Right lobe of liver (tissue), 6 donors: ENCODE results near the gene CANT1. TPM values are rescaled to one million over a fixed set of nuclear protein-coding genes. Genes with fewer than 3 reads are reported as not detected.

ENCODE experiments used
- ATAC-seq, 4 donors: fragments of 200-7000 bp; cut with Tn5 transposase; one replicate each; pipeline ENCODE4 v1.9.1; 2020; ENCODE audit warnings: mild to moderate bottlenecking in 4 of 4, moderate library complexity in 4 of 4
- DNase-seq, 3 donors: peaks; one replicate each; pipeline ENCODE4 v3.0.0-alpha.2; 2020
- H3K27ac ChIP-seq, 3 donors: fragments of 200-600 bp; one replicate each; pipeline ENCODE4 v1.8.0; 2022
- H3K27me3 ChIP-seq, 2 donors: fragments of 200-600 bp; one replicate each; pipeline ENCODE4 v1.8.0; 2022
- H3K36me3 ChIP-seq, 4 donors: fragments of 200-600 bp; sonication (generic) in 1 of 4; one replicate each; pipeline versions ENCODE4 v1.5.1 to v1.8.0; 2017 to 2022; ENCODE audit warnings: control low read depth in 1 of 4
- H3K4me1 ChIP-seq, 4 donors: fragments of 200-600 bp; sonication (generic) in 1 of 4; one replicate each; pipeline versions ENCODE4 v1.5.1 to v1.8.0; 2017 to 2022; ENCODE audit warnings: control low read depth in 1 of 4
- H3K4me3 ChIP-seq, 3 donors: fragments of 200-600 bp; one replicate each; pipeline ENCODE4 v1.8.0; 2022
- H3K9me3 ChIP-seq, 4 donors: fragments of 200-600 bp; sonication (generic) in 1 of 4; one replicate each; pipeline versions ENCODE4 v1.5.1 to v1.8.0; 2017 to 2022; ENCODE audit warnings: control low read depth in 1 of 4
- POLR2A ChIP-seq: fragments of 450-650 bp; IDR thresholded peaks from one replicate; pipeline ENCODE4 v1.6.1; 2017; ENCODE audit warnings: antibody characterized with exemption, mild to moderate bottlenecking
- WGBS: methylation state at CpG from one replicate; pipeline ENCODE4 v1.1.6; 2018; ENCODE audit warnings: low coverage, low lambda C conversion rate; ENCODE audit not compliant: insufficient coverage; ENCODE audit errors: missing lambda C conversion rate; 5-methylcytosine and 5-hydroxymethylcytosine counted together
- intact Hi-C, 2 donors: fragments of 100-400 bp; cut with DNase I; formaldehyde crosslinking; loops; one replicate each; pipeline versions ENCODE4 v1.11.2 to v1.14.1; 2022
- total RNA-seq, 6 experiments: library from RNA; depleted of rRNA in 2 of 6; stranded (reverse); fragments of >200 nt in 2 of 6; fragmentation: NEBNext Ultra II Directional in 3 of 6; extraction: Animal tissue kit (Norgen Biotek cat#: 25700) in 3 of 6; gene quantifications; one replicate each; pipeline versions ENCODE4 v1.1.0 to v1.2.4, GENCODE V29; 2016 to 2023
- TF ChIP-seq, protein P1 (sequence below), 4 donors: fragments of 200-600 bp in 3 of 4; fragments of 450-650 bp in 1 of 4; IDR thresholded peaks; one replicate each; pipeline versions ENCODE4 v1.5.1 to v1.8.0; 2016 to 2022; ENCODE audit warnings: antibody characterized with exemption in 4 of 4, mild to moderate bottlenecking in 2 of 4
- donor health status: DM: no; HTN: yes; CAD: no.
- donor health status: DM: no; HTN: no; CAD: no.
- donor health status: DM: no; HTN: no; CAD: no.
- donor health status: DM: no; HTN: yes; CAD: no.
- donor health status: DM: no; HTN: yes; CAD: no.

Gene CANT1
- total RNA-seq, 6 experiments from 2014 or later = 15.6 to 26.3 (median 18.7) TPM

- TF ChIP-seq, protein P1, sequence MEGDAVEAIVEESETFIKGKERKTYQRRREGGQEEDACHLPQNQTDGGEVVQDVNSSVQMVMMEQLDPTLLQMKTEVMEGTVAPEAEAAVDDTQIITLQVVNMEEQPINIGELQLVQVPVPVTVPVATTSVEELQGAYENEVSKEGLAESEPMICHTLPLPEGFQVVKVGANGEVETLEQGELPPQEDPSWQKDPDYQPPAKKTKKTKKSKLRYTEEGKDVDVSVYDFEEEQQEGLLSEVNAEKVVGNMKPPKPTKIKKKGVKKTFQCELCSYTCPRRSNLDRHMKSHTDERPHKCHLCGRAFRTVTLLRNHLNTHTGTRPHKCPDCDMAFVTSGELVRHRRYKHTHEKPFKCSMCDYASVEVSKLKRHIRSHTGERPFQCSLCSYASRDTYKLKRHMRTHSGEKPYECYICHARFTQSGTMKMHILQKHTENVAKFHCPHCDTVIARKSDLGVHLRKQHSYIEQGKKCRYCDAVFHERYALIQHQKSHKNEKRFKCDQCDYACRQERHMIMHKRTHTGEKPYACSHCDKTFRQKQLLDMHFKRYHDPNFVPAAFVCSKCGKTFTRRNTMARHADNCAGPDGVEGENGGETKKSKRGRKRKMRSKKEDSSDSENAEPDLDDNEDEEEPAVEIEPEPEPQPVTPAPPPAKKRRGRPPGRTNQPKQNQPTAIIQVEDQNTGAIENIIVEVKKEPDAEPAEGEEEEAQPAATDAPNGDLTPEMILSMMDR (IDR thresholded peaks at IDR 0.05) = no peak
- TF ChIP-seq POLR2A = no peak
- H3K27me3 ChIP-seq = no peaks in the 10 kb centered on the region
- H3K9me3 ChIP-seq = no peaks in the 10 kb centered on the region
- WGBS = 59% methylated on average over 10 of the region's 28 CpGs
- peaks cover 0 to 27% (median 2%) of the 10 kb centered on the region in 4 donors for H3K36me3 ChIP-seq
- ATAC-seq (peak in 1 of 4 donors; percentile 18), DNase-seq (peak; percentile 26 to 55 (median 53))
- H3K4me3 ChIP-seq = no peak overlapping the region
- H3K4me1 ChIP-seq = no peaks in the 10 kb centered on the region
- H3K27ac ChIP-seq = no peak overlapping the region
- intact Hi-C loops = no loop called here
Observed at GRCh38 chr17:78998311-78999055, 11.1 kb downstream of the CANT1 start.

GRCh38 chr17:78997881-78998280 is 11.7 kb downstream of the CANT1 start:
- no peaks in the 10 kb centered on the region for H3K9me3 ChIP-seq
- WGBS = 58% methylated on average over 4 of the region's 6 CpGs
- peaks cover 0 to 27% (median 2%) of the 10 kb centered on the region in 4 donors for H3K36me3 ChIP-seq
- H3K27ac ChIP-seq = no peak overlapping the region
- H3K4me3 ChIP-seq = no peak overlapping the region
- no peak for ATAC-seq
- DNase-seq = peak in 2 of 3 donors; percentile 7 to 15
- TF ChIP-seq POLR2A = no peak
- TF ChIP-seq, protein P1 (IDR thresholded peaks at IDR 0.05) = no peak
- no peaks in the 10 kb centered on the region for H3K4me1 ChIP-seq
- no peaks in the 10 kb centered on the region for H3K27me3 ChIP-seq
- intact Hi-C loops = no loop called here

DNA sequence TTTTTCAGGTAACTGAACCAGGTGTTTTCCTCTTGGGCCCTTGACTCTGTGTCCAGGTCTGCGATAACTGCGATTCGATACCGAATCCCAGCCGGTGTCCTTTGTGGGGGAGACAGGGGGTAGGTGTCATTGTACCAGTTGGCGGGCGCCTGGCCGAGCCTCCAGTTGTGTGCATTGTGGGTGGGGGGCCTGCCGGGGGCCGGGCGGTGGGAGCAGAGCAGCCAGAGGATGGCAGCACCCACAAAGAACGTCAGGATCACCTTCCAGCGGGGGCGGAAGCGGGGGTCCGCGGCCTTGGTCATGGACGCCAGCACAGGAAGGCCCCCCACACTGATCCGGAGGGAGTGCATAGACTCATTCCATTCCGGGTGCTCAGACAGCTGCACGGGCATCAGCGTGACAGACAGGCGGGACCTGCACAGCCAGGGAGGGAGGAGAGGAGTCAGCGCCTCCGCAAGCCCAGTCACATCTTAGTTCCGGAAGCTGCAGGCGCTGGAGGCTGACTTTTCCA is 12.3 kb downstream of the CANT1 start:
- DNase-seq (peak; percentile 18 to 39 (median 38)), ATAC-seq (no peak)
- Histone ChIP-seq H3K36me3 (peaks cover 0 to 27% (median 2%) of the 10 kb centered on the region in 4 donors), H3K9me3 (no peaks in the 10 kb centered on the region), H3K4me1 (no peaks in the 10 kb centered on the region), H3K27ac (no peak overlapping the region), H3K4me3 (no peak overlapping the region), H3K27me3 (no peaks in the 10 kb centered on the region)
- 100% methylated on average over 3 of the region's 27 CpGs for WGBS
- intact Hi-C loops = no loop called here
- TF ChIP-seq, protein P1 (IDR thresholded peaks at IDR 0.05) = no peak
- no peak for TF ChIP-seq POLR2A

GRCh38 chr17:78996781-78997201 is 12.8 kb downstream of the CANT1 start:
- ATAC-seq (no peak), DNase-seq (peak; percentile 16 to 42 (median 37))
- Histone ChIP-seq H3K4me3 (no peak overlapping the region), H3K36me3 (peaks cover 0 to 27% (median 2%) of the 10 kb centered on the region in 4 donors), H3K9me3 (no peaks in the 10 kb centered on the region), H3K27ac (no peak overlapping the region), H3K4me1 (no peaks in the 10 kb centered on the region), H3K27me3 (no peaks in the 10 kb centered on the region)
- 90% methylated on average over 5 of the region's 16 CpGs for WGBS
- intact Hi-C loops = no loop called here
- no peak for TF ChIP-seq POLR2A
- TF ChIP-seq, protein P1 (IDR thresholded peaks at IDR 0.05) = no peak
